Lung (tissue), 12 donors: ENCODE measurements around the gene TOGARAM2. TPM values are rescaled to one million over a fixed set of nuclear protein-coding genes. Genes with fewer than 3 reads are reported as not detected.

Experiments
- ATAC-seq: fragments of 200-7000 bp; cut with Tn5 transposase; one replicate; pipeline ENCODE4 v1.9.1; 2020; ENCODE audit warnings: moderate number of reproducible peaks; ENCODE audit not compliant: insufficient read depth, low FRiP score
- DNase-seq, 3 donors: peaks; one replicate each; pipeline ENCODE4 v3.0.0-alpha.2; 2013 to 2017
- H3K27ac ChIP-seq, 2 donors: one replicate each; pipeline ENCODE4 v1.5.1; 2013; ENCODE audit warnings: mild to moderate bottlenecking in 2 of 2, moderate library complexity in 2 of 2, control low read depth in 1 of 2, inconsistent platforms in 1 of 2, low read depth in 1 of 2, low read length in 1 of 2
- H3K27me3 ChIP-seq, 3 donors: one replicate each; pipeline ENCODE4 v1.5.1; 2013; ENCODE audit warnings: low read length in 2 of 3; ENCODE audit not compliant: control insufficient read depth in 3 of 3, insufficient read depth in 3 of 3
- H3K36me3 ChIP-seq, 4 donors: one replicate each; pipeline ENCODE4 v1.5.1; 2013; ENCODE audit warnings: low read length in 4 of 4, mild to moderate bottlenecking in 1 of 4, moderate library complexity in 1 of 4; ENCODE audit not compliant: control insufficient read depth in 4 of 4, insufficient read depth in 4 of 4
- H3K4me1 ChIP-seq, 5 donors: one replicate each; pipeline ENCODE4 v1.5.1; 2013; ENCODE audit warnings: low read length in 5 of 5, mild to moderate bottlenecking in 2 of 5, moderate library complexity in 1 of 5; ENCODE audit not compliant: control insufficient read depth in 5 of 5, insufficient read depth in 5 of 5
- H3K4me3 ChIP-seq: one replicate; pipeline ENCODE4 v1.5.1; 2013; ENCODE audit warnings: mild to moderate bottlenecking, control low read depth, moderate library complexity
- H3K9ac ChIP-seq, 2 donors: one replicate each; pipeline ENCODE4 v1.5.1; 2013; ENCODE audit warnings: low read length in 2 of 2, control low read depth in 1 of 2; ENCODE audit not compliant: insufficient read depth in 1 of 2
- H3K9me3 ChIP-seq, 4 donors: one replicate each; pipeline ENCODE4 v1.5.1; 2013; ENCODE audit warnings: low read length in 3 of 4, mild to moderate bottlenecking in 1 of 4, moderate library complexity in 1 of 4; ENCODE audit not compliant: control insufficient read depth in 4 of 4, insufficient read depth in 3 of 4
- WGBS, 2 donors: extraction: QIAGEN DNeasy Blood & Tissue Kit; methylation state at CpG; one replicate each; pipeline ENCODE4 v1.1.7; 2013; 5-methylcytosine and 5-hydroxymethylcytosine counted together
- polyA plus RNA-seq, 2 donors: library from polyadenylated mRNA; stranded (reverse); fragments of 200-250 nt; gene quantifications; one replicate each; pipeline ENCODE4 v1.2.1, GENCODE V29; 2013
- total RNA-seq, 2 donors: library from RNA; depleted of rRNA in 1 of 2; stranded (reverse); fragments of >200 nt in 1 of 2; gene quantifications; one replicate each; pipeline ENCODE4 v1.2.1, GENCODE V29; 2014 to 2021
- TF ChIP-seq, protein P1 (sequence below): IDR thresholded peaks from 2 replicates; pipeline ENCODE4 v1.5.1; 2012; ENCODE audit warnings: mild to moderate bottlenecking; ENCODE audit errors: control extremely low read depth, extremely low read depth
- donor health status: control.
- donor health status: control.
- donor health status: Bipolar disorder and iron deficiency.
- donor health status: healthy.
- donor health status: DM: yes; HTN: yes; CAD: no.

TOGARAM2 gene
- total and polyA plus RNA-seq, 4 donors, result 7.0 to 19.8 (median 8.6) TPM

GRCh38 chr2:29033172-29033571 is 52.1 kb downstream of the TOGARAM2 start:
- Histone ChIP-seq H3K9me3 (no peaks in the 10 kb centered on the region), H3K4me3 (no peak overlapping the region), H3K4me1 (peaks cover 0 to 3% (median 0%) of the 10 kb centered on the region in 5 donors), H3K27ac (no peak overlapping the region), H3K27me3 (no peaks in the 10 kb centered on the region), H3K36me3 (no peaks in the 10 kb centered on the region), H3K9ac (no peak overlapping the region)
- DNase-seq (no peak), ATAC-seq (no peak)
- TF ChIP-seq, protein P1, sequence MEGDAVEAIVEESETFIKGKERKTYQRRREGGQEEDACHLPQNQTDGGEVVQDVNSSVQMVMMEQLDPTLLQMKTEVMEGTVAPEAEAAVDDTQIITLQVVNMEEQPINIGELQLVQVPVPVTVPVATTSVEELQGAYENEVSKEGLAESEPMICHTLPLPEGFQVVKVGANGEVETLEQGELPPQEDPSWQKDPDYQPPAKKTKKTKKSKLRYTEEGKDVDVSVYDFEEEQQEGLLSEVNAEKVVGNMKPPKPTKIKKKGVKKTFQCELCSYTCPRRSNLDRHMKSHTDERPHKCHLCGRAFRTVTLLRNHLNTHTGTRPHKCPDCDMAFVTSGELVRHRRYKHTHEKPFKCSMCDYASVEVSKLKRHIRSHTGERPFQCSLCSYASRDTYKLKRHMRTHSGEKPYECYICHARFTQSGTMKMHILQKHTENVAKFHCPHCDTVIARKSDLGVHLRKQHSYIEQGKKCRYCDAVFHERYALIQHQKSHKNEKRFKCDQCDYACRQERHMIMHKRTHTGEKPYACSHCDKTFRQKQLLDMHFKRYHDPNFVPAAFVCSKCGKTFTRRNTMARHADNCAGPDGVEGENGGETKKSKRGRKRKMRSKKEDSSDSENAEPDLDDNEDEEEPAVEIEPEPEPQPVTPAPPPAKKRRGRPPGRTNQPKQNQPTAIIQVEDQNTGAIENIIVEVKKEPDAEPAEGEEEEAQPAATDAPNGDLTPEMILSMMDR, result no peak
- WGBS, 2 donors, result 45 to 71% methylated on average over 2 of the region's 2 CpGs

- Histone ChIP-seq H3K4me3 (no peak overlapping the region), H3K4me1 (peaks cover 0 to 3% (median 0%) of the 10 kb centered on the region in 5 donors), H3K27ac (no peak overlapping the region), H3K27me3 (no peaks in the 10 kb centered on the region), H3K36me3 (no peaks in the 10 kb centered on the region), H3K9ac (no peak overlapping the region), H3K9me3 (no peaks in the 10 kb centered on the region)
- DNase-seq (no peak), ATAC-seq (no peak)
- WGBS, 2 donors, result 76 to 79% methylated on average over 6 of the region's 6 CpGs
- TF ChIP-seq, protein P1, result no peak
Observed at GRCh38 chr2:29033656-29034055, 52.6 kb downstream of the TOGARAM2 start.

DNA sequence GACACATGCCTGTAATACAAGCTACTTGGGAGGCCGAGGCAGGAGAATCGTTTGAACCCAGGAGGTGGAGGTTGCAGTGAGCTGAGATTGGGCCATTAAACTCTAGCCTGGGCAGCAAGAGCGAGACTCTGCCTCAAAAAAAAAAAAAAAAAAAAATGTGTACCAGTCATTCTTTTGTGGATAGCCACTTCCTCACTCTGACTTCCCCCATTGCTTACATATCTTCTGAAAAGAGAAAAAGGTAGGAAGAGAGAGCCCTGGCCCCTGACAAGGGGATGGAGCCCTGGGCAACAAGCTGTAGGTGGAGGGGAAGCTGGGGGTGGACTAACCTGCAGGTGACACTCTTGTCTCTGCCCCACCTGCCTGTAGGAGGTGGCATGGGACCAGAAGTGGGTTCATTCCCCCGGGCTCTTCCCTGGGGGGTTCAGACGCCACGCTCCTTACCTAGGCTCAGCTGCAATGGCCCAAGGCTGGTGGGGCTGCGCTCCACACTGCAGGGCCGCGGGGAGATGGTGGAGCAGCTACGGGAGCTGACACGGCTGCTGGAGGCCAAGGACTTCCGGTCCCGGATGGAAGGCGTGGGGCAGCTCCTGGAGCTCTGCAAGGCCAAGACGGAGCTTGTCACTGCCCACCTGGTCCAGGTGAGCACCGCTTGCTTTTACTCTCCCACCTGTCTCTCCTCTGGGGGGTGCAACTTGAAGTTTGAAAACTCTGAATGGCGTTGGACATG is 54.1 kb downstream of the TOGARAM2 start:
- Histone ChIP-seq H3K27ac (no peak overlapping the region), H3K36me3 (no peaks in the 10 kb centered on the region), H3K9ac (no peak overlapping the region), H3K9me3 (no peaks in the 10 kb centered on the region), H3K27me3 (no peaks in the 10 kb centered on the region), H3K4me3 (no peak overlapping the region), H3K4me1 (peaks cover 0 to 5% (median 0%) of the 10 kb centered on the region in 5 donors)
- TF ChIP-seq, protein P1, result no peak
- 86 to 94% methylated on average over 17 of the region's 17 CpGs for WGBS, 2 donors
- no peak for ATAC-seq
- no peak for DNase-seq
